H9 (cell line): Measurements from ENCODE around the gene MFSD11. TPM values are rescaled to one million over a fixed set of nuclear protein-coding genes. Genes with fewer than 3 reads are reported as not detected.

Experiments used
- DNase-seq: peaks from one replicate; pipeline ENCODE4 v3.0.0-alpha.2; 2017
- H2AFZ ChIP-seq: one replicate; pipeline ENCODE4 v1.6.1; 2013; ENCODE audit warnings: mild to moderate bottlenecking, low read length, control low read depth, moderate library complexity
- H2AK5ac ChIP-seq: 2 replicates; pipeline ENCODE4 v1.6.1; 2013; ENCODE audit warnings: low read length, control low read depth, mixed read lengths; ENCODE audit not compliant: insufficient read length
- H2BK120ac ChIP-seq: one replicate; pipeline ENCODE4 v1.6.1; 2013; ENCODE audit warnings: low read depth, mild to moderate bottlenecking, low read length, control low read depth, inconsistent platforms; ENCODE audit not compliant: poor library complexity, severe bottlenecking
- H2BK12ac ChIP-seq: 2 replicates; pipeline ENCODE4 v1.6.1; 2013; ENCODE audit warnings: low read length, control low read depth, mixed read lengths, low read depth; ENCODE audit not compliant: insufficient read length
- H2BK15ac ChIP-seq: 2 replicates; pipeline ENCODE4 v1.6.1; 2013; ENCODE audit warnings: low read depth, low read length, control low read depth
- H2BK20ac ChIP-seq: one replicate; pipeline ENCODE4 v1.6.1; 2013; ENCODE audit warnings: low read depth, mild to moderate bottlenecking, low read length, control low read depth, inconsistent platforms; ENCODE audit not compliant: poor library complexity, severe bottlenecking
- H2BK5ac ChIP-seq: 2 replicates; pipeline ENCODE4 v1.6.1; 2013; ENCODE audit warnings: low read length, control low read depth, mixed read lengths; ENCODE audit not compliant: insufficient read length
- H3K14ac ChIP-seq: 2 replicates; pipeline ENCODE4 v1.6.1; 2013; ENCODE audit warnings: low read length, control low read depth; ENCODE audit not compliant: insufficient read depth
- H3K18ac ChIP-seq: 2 replicates; pipeline ENCODE4 v1.6.1; 2013; ENCODE audit warnings: low read depth, mild to moderate bottlenecking, mixed read lengths, low read length, control low read depth; ENCODE audit not compliant: insufficient read length
- H3K23ac ChIP-seq: 2 replicates; pipeline ENCODE4 v1.6.1; 2013; ENCODE audit warnings: low read length, control low read depth, mixed read lengths, low read depth; ENCODE audit not compliant: insufficient read length
- H3K23me2 ChIP-seq: 2 replicates; pipeline ENCODE4 v1.6.1; 2013; ENCODE audit warnings: low read depth, mild to moderate bottlenecking, mixed read lengths, low read length, control low read depth; ENCODE audit not compliant: insufficient read length, poor library complexity, severe bottlenecking
- H3K27ac ChIP-seq: 2 replicates; pipeline ENCODE4 v1.5.1; 2013; ENCODE audit warnings: low read length, control low read depth, mixed read lengths, low read depth; ENCODE audit not compliant: insufficient read length
- H3K27me3 ChIP-seq: 2 replicates; pipeline ENCODE4 v1.6.1; 2013; ENCODE audit warnings: low read length, control low read depth, inconsistent platforms; ENCODE audit not compliant: insufficient read depth
- H3K4ac ChIP-seq: 2 replicates; pipeline ENCODE4 v1.6.1; 2013; ENCODE audit warnings: low read depth, mild to moderate bottlenecking, control low read depth, inconsistent platforms, low read length, moderate library complexity
- H3K4me1 ChIP-seq: 2 replicates; pipeline ENCODE4 v1.6.1; 2013; ENCODE audit warnings: low read length, control low read depth, inconsistent platforms; ENCODE audit not compliant: insufficient read depth
- H3K4me2 ChIP-seq: 2 replicates; pipeline ENCODE4 v1.6.1; 2013; ENCODE audit warnings: low read length, control low read depth, mixed read lengths; ENCODE audit not compliant: insufficient read length, insufficient read depth
- H3K56ac ChIP-seq: 2 replicates; pipeline ENCODE4 v1.6.1; 2013; ENCODE audit warnings: low read depth, mild to moderate bottlenecking, mixed read lengths, low read length, control low read depth; ENCODE audit not compliant: insufficient read length
- H3K79me1 ChIP-seq: 2 replicates; pipeline ENCODE4 v1.6.1; 2013; ENCODE audit warnings: low read depth, mild to moderate bottlenecking, moderate library complexity, low read length, control low read depth, inconsistent platforms; ENCODE audit not compliant: insufficient read depth, poor library complexity, severe bottlenecking
- H3K79me2 ChIP-seq: 2 replicates; pipeline ENCODE4 v1.6.1; 2013; ENCODE audit warnings: low read length, control low read depth, inconsistent platforms; ENCODE audit not compliant: insufficient read depth
- H3K9ac ChIP-seq: 2 replicates; pipeline ENCODE4 v1.6.1; 2013; ENCODE audit warnings: low read length, control low read depth, mixed read lengths; ENCODE audit not compliant: insufficient read length; ENCODE audit errors: extremely low read depth
- H3K9me3 ChIP-seq: one replicate; pipeline ENCODE4 v1.6.1; 2013; ENCODE audit warnings: low read depth, low read length, inconsistent platforms; ENCODE audit not compliant: control insufficient read depth
- H3T11ph ChIP-seq: one replicate; pipeline ENCODE4 v1.6.1; 2013; ENCODE audit warnings: mild to moderate bottlenecking, low read length, control low read depth, inconsistent platforms
- H4K20me1 ChIP-seq: one replicate; pipeline ENCODE4 v1.6.1; 2013; ENCODE audit not compliant: control insufficient read depth, insufficient read length, insufficient read depth
- H4K5ac ChIP-seq: 2 replicates; pipeline ENCODE4 v1.6.1; 2013; ENCODE audit warnings: low read depth, mild to moderate bottlenecking, mixed read lengths, low read length, control low read depth; ENCODE audit not compliant: insufficient read length
- H4K8ac ChIP-seq: replicated peaks from 2 replicates; pipeline ENCODE4 v1.6.1; 2013; ENCODE audit warnings: low read length, control low read depth, mixed read lengths, low read depth; ENCODE audit not compliant: insufficient read length
- H4K91ac ChIP-seq: 2 replicates; pipeline ENCODE4 v1.6.1; 2013; ENCODE audit warnings: low read depth, mild to moderate bottlenecking, moderate library complexity, mixed read lengths, low read length, control low read depth; ENCODE audit not compliant: insufficient read length
- H3K27ac Mint-ChIP-seq, 3 experiments: 2 replicates in 2 of 3; 3 replicates in 1 of 3; pipeline ENCODE4 v1.8.0; 2020 to 2021; ENCODE audit warnings: mixed read lengths in 3 of 3, mild to moderate bottlenecking in 1 of 3, moderate library complexity in 1 of 3
- H3K27me3 Mint-ChIP-seq: 2 replicates; pipeline ENCODE4 v1.8.0; 2021; ENCODE audit warnings: low read depth, mild to moderate bottlenecking, moderate library complexity, mixed read lengths
- H3K36me3 Mint-ChIP-seq, 3 experiments: 2 replicates in 2 of 3; 3 replicates in 1 of 3; pipeline ENCODE4 v1.8.0; 2020 to 2021; ENCODE audit warnings: low read depth in 3 of 3, mixed read lengths in 3 of 3; ENCODE audit not compliant: insufficient read depth in 1 of 3
- H3K4me1 Mint-ChIP-seq, 2 experiments: 2 replicates each; pipeline ENCODE4 v1.8.0; 2020; ENCODE audit warnings: mixed read lengths in 2 of 2
- H3K4me3 Mint-ChIP-seq, 2 experiments: 2 replicates in 1 of 2; 3 replicates in 1 of 2; pipeline ENCODE4 v1.8.0; 2020 to 2021; ENCODE audit warnings: mild to moderate bottlenecking in 2 of 2, mixed read lengths in 2 of 2, moderate library complexity in 1 of 2
- H3K9me3 Mint-ChIP-seq, 2 experiments: 2 replicates in 1 of 2; 3 replicates in 1 of 2; pipeline ENCODE4 v1.8.0; 2020; ENCODE audit warnings: mild to moderate bottlenecking in 2 of 2, mixed read lengths in 2 of 2, moderate library complexity in 1 of 2
- WGBS: extraction: QIAGEN DNeasy Blood & Tissue Kit; methylation state at CpG from one replicate; pipeline ENCODE4 v1.1.7; 2013; ENCODE audit warnings: missing lambda C conversion rate, low lambda C conversion rate, mixed read lengths; ENCODE audit not compliant: insufficient read length; ENCODE audit errors: extremely low coverage; 5-methylcytosine and 5-hydroxymethylcytosine counted together
- total RNA-seq: library from RNA; stranded (reverse); gene quantifications from 2 replicates; pipeline ENCODE4 v1.2.1, GENCODE V29; 2021
- TF ChIP-seq, protein P1 (sequence below): fragments of 200-600 bp; sonication (generic); conservative IDR thresholded peaks from 3 replicates; pipeline ENCODE4 v1.8.0; 2021; ENCODE audit warnings: antibody characterized with exemption, mild to moderate bottlenecking

Gene MFSD11
- total RNA-seq, 1 experiment from 2014 or later, result 19.9 TPM

DNA sequence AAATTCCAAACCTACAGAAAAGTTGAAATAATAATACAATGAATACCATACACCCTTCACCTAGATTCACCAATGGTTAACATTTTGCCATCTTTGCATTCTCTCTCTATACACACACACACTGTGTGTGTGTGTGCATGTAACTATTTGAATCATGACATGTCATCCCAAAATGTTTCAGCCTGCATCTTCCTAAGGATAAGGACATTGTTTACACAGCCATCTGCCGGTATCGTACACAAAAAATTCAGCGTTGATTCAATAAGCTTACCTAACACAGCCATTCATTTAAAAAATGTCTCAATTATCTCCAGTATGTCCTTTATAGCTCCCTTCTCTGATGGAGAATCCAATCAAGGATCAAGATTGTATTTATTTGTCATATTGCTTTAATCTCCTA is 31.1 kb upstream of the MFSD11 start:
- H3K27ac Mint-ChIP-seq, result no peak overlapping the region

More for the DNA sequence above, 31.1 kb upstream of the MFSD11 start:
- peaks cover 4% of the 10 kb centered on the region for H3K23me2 ChIP-seq
- no peak overlapping the region for H2AK5ac ChIP-seq
- no peak overlapping the region for H2BK120ac ChIP-seq
- H3K4me2 ChIP-seq, result no peak overlapping the region
- H2BK20ac ChIP-seq, result no peak overlapping the region
- H4K8ac ChIP-seq, result no peak overlapping the region
- H3K79me2 ChIP-seq, result no peaks in the 10 kb centered on the region
- H3K79me1 ChIP-seq, result no peaks in the 10 kb centered on the region
- H3K4me3 Mint-ChIP-seq, result no peak overlapping the region; a peak in 1 of 5 replicates
- peaks cover 18% of the 10 kb centered on the region for H3K27me3 Mint-ChIP-seq
- H2BK15ac ChIP-seq, result no peak overlapping the region
- no peak overlapping the region for H4K91ac ChIP-seq
- H3K27me3 ChIP-seq, result no peaks in the 10 kb centered on the region; the same call in 1 of the 2 replicates
- WGBS, result no CpG with 5 or more reads among the region's 3 CpGs
- no peak overlapping the region for H3K14ac ChIP-seq
- H3K4me1 Mint-ChIP-seq, result peaks cover 38 to 42% of the 10 kb centered on the region in 2 experiments
- no peak overlapping the region for H3K23ac ChIP-seq
- H2BK5ac ChIP-seq, result no peak overlapping the region
- no peaks in the 10 kb centered on the region; a peak in 1 of 7 replicates for H3K36me3 Mint-ChIP-seq
- no peak overlapping the region for H3T11ph ChIP-seq
- H4K20me1 ChIP-seq, result no peaks in the 10 kb centered on the region
- no peak overlapping the region for H3K9ac ChIP-seq
- no peak overlapping the region for H3K56ac ChIP-seq
- no peak overlapping the region for H3K18ac ChIP-seq
- TF ChIP-seq, protein P1, sequence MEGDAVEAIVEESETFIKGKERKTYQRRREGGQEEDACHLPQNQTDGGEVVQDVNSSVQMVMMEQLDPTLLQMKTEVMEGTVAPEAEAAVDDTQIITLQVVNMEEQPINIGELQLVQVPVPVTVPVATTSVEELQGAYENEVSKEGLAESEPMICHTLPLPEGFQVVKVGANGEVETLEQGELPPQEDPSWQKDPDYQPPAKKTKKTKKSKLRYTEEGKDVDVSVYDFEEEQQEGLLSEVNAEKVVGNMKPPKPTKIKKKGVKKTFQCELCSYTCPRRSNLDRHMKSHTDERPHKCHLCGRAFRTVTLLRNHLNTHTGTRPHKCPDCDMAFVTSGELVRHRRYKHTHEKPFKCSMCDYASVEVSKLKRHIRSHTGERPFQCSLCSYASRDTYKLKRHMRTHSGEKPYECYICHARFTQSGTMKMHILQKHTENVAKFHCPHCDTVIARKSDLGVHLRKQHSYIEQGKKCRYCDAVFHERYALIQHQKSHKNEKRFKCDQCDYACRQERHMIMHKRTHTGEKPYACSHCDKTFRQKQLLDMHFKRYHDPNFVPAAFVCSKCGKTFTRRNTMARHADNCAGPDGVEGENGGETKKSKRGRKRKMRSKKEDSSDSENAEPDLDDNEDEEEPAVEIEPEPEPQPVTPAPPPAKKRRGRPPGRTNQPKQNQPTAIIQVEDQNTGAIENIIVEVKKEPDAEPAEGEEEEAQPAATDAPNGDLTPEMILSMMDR, result no peak
- no peak for DNase-seq
- no peak overlapping the region for H3K27ac ChIP-seq
- H2AFZ ChIP-seq, result no peak overlapping the region
- H3K9me3 ChIP-seq, result no peaks in the 10 kb centered on the region
- H2BK12ac ChIP-seq, result no peak overlapping the region
- H4K5ac ChIP-seq, result no peak overlapping the region
- H3K4me1 ChIP-seq, result peaks cover 3% of the 10 kb centered on the region; the same call in 1 of the 2 replicates
- no peak overlapping the region for H3K4ac ChIP-seq
- no peaks in the 10 kb centered on the region for H3K9me3 Mint-ChIP-seq
